Vagina (tissue), 2 donors: ENCODE data around the gene POLR1D.

Source experiments
- CTCF ChIP-seq, 3 experiments: fragments of 450-650 bp in 2 of 3; fragments of 200-600 bp in 1 of 3; sonication (generic) in 1 of 3; IDR thresholded peaks; one replicate each; pipeline ENCODE4 v1.5.1; 2017 to 2019; ENCODE audit warnings: antibody characterized with exemption in 3 of 3, mild to moderate bottlenecking in 2 of 3, moderate library complexity in 2 of 3
- POLR2A ChIP-seq, 2 donors: fragments of 450-650 bp; IDR thresholded peaks; one replicate each; pipeline ENCODE4 v1.6.1; 2017; ENCODE audit warnings: antibody characterized with exemption in 2 of 2, mild to moderate bottlenecking in 2 of 2, moderate library complexity in 2 of 2
- POLR2AphosphoS5 ChIP-seq, 2 donors: sonication (generic); formaldehyde crosslinking; IDR thresholded peaks; one replicate each; pipeline ENCODE4 v1.9.0; 2017; ENCODE audit warnings: antibody characterized with exemption in 2 of 2, mild to moderate bottlenecking in 2 of 2, low read depth in 1 of 2; ENCODE audit not compliant: insufficient read depth in 1 of 2

- TF ChIP-seq POLR2A (IDR thresholded peaks at IDR 0.05) (no peak), CTCF (IDR thresholded peaks at IDR 0.05) (no peak), POLR2AphosphoS5 (IDR thresholded peaks at IDR 0.05; ENCODE audit: insufficient read depth in 1 of 2, low read depth in 1 of 2) (no peak)
These were observed 22.6 kb upstream of the POLR1D start for GRCh38 chr13:27599096-27599495.
